ENCODE measurements around the gene GDI2.

- no peak for TF ChIP-seq CTCF (IDR thresholded peaks at IDR 0.05)
- no peak for TF ChIP-seq POLR2A (IDR thresholded peaks at IDR 0.05)
Observed at GRCh38 chr10:5860066-5860465, 46.8 kb upstream of the GDI2 start.

All from prostate gland (tissue), 2 donors.